ENCODE measurements around the gene GRAMD1A. TPM values are rescaled to one million over a fixed set of nuclear protein-coding genes. Genes with fewer than 3 reads are reported as not detected.
"Not testable (repeated sequence)": the region's sequence is repeated elsewhere in the genome, so short reads cannot be mapped to it uniquely, and the experiment has no call there.

GRAMD1A gene
- total RNA-seq, 1 experiment from 2014 or later = 32.8 TPM

DNA sequence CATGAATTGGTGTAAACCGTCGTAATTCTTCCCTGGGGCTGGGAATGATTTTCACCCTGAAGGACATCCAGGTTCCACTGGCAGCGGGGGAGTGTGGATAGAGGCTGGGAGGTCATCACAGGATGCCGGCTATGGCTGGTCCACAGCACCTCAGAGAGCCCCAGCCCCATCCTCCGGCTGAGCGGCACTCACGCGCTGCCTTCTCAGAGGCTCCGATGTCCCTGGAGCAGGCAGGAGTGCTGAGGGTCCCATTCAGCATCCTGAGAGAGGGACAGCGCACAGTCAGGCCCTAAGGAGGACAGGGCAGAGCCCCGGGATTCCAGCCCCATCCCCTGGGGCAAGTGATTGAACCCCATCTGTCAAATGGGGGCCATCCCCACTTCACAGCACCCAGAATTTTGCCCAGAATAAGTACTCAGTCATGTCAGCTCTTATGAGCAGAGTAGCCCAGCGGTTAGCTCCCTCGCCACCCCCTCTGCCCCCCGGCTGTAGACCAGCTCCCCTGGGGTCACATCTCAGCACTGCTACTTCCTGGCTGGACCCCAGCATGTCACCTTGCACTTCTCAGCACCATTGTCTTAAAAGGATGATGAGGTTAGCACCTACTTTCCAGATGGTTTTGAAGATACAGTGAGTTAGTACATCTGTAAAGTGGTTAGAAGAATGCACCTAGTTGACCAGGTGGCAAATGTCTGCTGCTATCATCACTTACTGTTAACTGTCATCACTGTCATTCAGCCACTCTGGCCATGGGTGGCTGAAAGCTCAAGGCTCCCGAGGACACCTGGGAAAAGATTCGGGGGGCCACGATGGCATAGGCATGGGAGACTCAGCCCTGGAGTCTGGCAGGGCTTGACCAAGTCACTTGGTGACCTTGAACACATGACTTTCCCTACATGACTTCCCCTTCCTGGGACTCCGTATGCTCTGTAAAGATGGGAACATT is 11.9 kb downstream of the GRAMD1A start:
- in situ Hi-C loops (cut with HindIII; ENCODE audit: low pct_unique_long_range_greater_than_20kb, low sequenced_read_pairs) = no loop called here
- no peak for DNase-seq (ENCODE audit: low read depth)

DNA sequence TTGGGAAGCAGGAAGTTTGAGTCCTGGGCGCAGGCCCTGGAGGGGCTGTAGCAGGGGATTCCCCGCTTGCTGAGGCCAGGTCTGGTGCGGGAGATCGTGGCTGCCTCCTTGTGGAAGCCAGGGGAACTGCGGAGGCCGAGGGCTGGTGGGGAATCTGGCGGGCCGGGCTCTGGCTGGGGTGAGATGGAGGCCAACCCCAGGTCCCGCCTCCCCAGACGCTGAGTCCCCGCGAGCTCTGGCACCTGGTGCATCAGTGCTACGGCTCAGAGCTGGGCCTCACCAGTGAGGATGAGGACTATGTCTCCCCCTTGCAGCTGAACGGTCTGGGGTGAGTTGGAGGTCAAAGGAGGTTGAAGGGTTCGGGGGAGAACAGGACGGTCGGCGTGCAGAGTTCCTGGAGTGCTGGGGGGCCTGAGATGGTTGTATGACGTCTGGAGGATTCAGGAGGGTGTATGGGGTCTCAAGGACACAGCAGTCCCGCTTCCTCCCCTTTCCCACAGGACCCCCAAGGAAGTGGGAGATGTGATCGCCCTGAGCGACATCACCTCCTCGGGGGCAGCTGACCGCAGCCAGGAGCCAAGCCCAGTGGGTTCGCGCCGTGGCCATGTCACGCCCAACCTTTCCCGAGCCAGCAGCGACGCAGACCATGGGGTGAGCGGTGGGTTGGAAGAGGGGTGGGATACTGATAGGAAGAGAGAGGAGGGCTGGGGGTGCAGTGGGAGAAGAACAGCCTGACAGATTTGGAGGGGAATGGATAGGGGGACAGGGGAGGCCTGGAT is 13.1 kb downstream of the GRAMD1A start:
- DNase-seq (ENCODE audit: low read depth) = peak; percentile 62
- in situ Hi-C loops (cut with HindIII; ENCODE audit: low pct_unique_long_range_greater_than_20kb, low sequenced_read_pairs) = no loop called here

- in situ Hi-C loops (cut with HindIII; ENCODE audit: low pct_unique_long_range_greater_than_20kb, low sequenced_read_pairs) = no loop called here
These were observed 14.0 kb downstream of the GRAMD1A start for GRCh38 chr19:35013820-35014754.

DNA sequence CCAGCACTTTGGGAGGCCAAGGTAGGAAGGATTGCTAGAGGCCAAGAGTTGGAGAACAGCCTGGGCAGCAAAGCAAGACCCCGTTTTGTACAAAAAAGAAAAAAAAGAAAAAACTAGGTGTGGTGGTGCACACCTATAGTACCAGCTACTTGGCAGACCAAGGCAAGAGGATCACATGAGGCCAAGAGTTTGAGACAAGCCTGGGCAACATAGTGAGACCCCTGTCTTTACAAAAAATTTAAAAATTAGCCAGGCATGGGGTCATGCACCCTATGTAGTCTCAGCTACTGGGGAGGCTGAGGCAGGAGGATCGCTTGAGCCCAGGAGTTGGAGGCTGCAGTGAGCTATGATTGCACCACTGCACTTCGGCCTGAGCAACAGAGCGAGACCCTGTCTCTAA is 14.7 kb downstream of the GRAMD1A start:
- DNase-seq (ENCODE audit: low read depth); in situ Hi-C loops (cut with HindIII; ENCODE audit: low pct_unique_long_range_greater_than_20kb, low sequenced_read_pairs): not testable (repeated sequence)

More at GRCh38 chr19:35013820-35014754, 14.0 kb downstream of the GRAMD1A start:
- no peak for DNase-seq (ENCODE audit: low read depth)

GRCh38 chr19:35015270-35015953 is 15.3 kb downstream of the GRAMD1A start:
- in situ Hi-C loops (cut with HindIII; ENCODE audit: low pct_unique_long_range_greater_than_20kb, low sequenced_read_pairs) = no loop called here

DNA sequence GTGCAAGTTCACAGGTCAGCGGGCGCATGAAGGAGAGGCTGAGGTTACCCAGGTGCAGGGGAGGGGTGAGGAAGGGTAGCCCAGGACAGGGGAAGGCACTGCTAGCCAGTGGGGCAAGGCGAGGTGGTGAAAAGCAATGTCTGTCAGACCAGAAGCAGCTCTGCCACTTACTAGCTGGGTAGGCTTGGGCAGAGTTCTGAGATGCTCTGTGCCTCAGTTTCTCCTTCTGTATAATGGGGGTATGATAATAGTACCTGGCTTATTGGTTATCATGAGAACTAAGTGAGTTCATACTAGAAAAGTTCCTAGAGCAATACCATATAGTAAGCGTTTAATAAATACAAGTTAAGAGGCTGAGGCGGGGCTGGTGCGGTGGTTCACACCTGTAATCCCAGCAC is 15.8 kb downstream of the GRAMD1A start:
- no peak for DNase-seq (ENCODE audit: low read depth)
- in situ Hi-C loops (cut with HindIII; ENCODE audit: low pct_unique_long_range_greater_than_20kb, low sequenced_read_pairs) = no loop called here

More at GRCh38 chr19:35015270-35015953, 15.3 kb downstream of the GRAMD1A start:
- no peak for DNase-seq (ENCODE audit: low read depth)

GRCh38 chr19:35017507-35017906 is 17.4 kb downstream of the GRAMD1A start:
- DNase-seq (ENCODE audit: low read depth) = no peak
- in situ Hi-C loops (cut with HindIII; ENCODE audit: low pct_unique_long_range_greater_than_20kb, low sequenced_read_pairs) = no loop called here

DNA sequence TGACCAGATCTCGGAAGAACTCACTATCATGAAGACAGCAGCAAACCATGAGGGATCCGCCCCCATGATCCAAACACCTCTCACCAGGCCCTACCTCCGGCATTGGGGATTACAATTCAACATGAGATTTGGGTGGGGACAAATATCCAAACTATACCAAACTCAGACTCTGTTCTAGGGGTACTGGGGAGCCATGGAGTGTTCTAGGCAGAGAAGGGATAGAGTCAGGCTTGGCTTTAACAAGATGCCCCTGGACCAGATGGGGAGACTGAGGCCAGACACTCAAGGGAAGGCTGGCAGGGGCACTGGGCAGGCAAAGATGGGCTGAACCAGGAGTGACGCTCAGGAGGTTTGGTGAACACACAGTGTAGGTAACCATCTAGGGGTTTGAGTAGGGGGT is 18.3 kb downstream of the GRAMD1A start:
- in situ Hi-C loops (cut with HindIII; ENCODE audit: low pct_unique_long_range_greater_than_20kb, low sequenced_read_pairs) = no loop called here
- no peak for DNase-seq (ENCODE audit: low read depth)

DNA sequence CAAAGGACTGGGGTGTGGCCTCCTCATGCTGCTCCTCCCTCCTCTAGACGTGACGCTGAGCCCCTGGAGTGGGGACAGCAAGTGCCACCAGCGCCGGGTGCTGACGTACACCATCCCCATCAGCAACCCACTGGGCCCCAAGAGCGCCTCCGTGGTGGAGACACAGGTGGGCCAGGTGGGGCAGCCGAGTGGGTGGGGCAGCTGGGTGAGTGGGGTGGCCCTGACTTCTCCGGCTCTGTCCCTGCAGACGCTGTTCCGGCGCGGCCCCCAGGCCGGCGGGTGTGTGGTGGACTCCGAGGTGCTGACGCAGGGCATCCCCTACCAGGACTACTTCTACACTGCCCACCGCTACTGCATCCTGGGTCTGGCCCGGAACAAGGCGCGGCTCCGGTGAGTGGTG is 19.0 kb downstream of the GRAMD1A start:
- DNase-seq (ENCODE audit: low read depth) = no peak
- in situ Hi-C loops (cut with HindIII; ENCODE audit: low pct_unique_long_range_greater_than_20kb, low sequenced_read_pairs) = no loop called here

GRCh38 chr19:35021016-35021415 is 20.9 kb downstream of the GRAMD1A start:
- in situ Hi-C loops (cut with HindIII; ENCODE audit: low pct_unique_long_range_greater_than_20kb, low sequenced_read_pairs) = no loop called here
- DNase-seq (ENCODE audit: low read depth) = no peak

GRCh38 chr19:35021596-35021995 is 21.5 kb downstream of the GRAMD1A start:
- no peak for DNase-seq (ENCODE audit: low read depth)
- in situ Hi-C loops (cut with HindIII; ENCODE audit: low pct_unique_long_range_greater_than_20kb, low sequenced_read_pairs) = no loop called here

- DNase-seq (ENCODE audit: low read depth) = no peak
- in situ Hi-C loops (cut with HindIII; ENCODE audit: low pct_unique_long_range_greater_than_20kb, low sequenced_read_pairs) = no loop called here
These were observed 22.3 kb downstream of the GRAMD1A start for GRCh38 chr19:35022460-35022859.

- DNase-seq (ENCODE audit: low read depth) = no peak
- in situ Hi-C loops (cut with HindIII; ENCODE audit: low pct_unique_long_range_greater_than_20kb, low sequenced_read_pairs) = no loop called here
These were observed 23.3 kb downstream of the GRAMD1A start for GRCh38 chr19:35023428-35023827.

- no peak for DNase-seq (ENCODE audit: low read depth)
- in situ Hi-C loops (cut with HindIII; ENCODE audit: low pct_unique_long_range_greater_than_20kb, low sequenced_read_pairs) = no loop called here
These were observed 24.0 kb downstream of the GRAMD1A start for GRCh38 chr19:35024095-35024494.

DNA sequence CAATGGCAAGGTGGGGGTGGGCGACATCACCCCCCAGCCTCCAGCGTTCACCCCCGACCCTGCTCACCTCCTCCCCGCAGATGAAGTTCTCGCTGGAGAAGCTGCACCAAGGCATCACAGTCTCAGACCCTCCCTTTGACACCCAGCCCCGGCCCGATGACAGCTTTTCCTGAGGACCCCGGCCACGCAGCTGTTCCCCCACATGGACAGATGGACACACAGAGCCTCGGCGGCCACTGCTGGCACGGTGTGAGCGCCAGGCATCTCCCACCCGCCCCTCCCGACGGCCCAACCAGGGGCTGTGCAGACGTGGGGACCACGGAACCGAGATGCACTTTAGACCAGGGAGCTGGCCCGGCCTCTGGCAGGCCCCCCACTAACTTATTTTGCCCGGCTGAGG is 25.8 kb downstream of the GRAMD1A start:
- DNase-seq (ENCODE audit: low read depth) = no peak
- in situ Hi-C loops (cut with HindIII; ENCODE audit: low pct_unique_long_range_greater_than_20kb, low sequenced_read_pairs) = no loop called here

- in situ Hi-C loops (cut with HindIII; ENCODE audit: low pct_unique_long_range_greater_than_20kb, low sequenced_read_pairs) = no loop called here
- no peak for DNase-seq (ENCODE audit: low read depth)
These were observed 26.3 kb downstream of the GRAMD1A start for GRCh38 chr19:35026418-35026817.

GRCh38 chr19:35027009-35027408 is 26.9 kb downstream of the GRAMD1A start:
- no peak for DNase-seq (ENCODE audit: low read depth)
- in situ Hi-C loops (cut with HindIII; ENCODE audit: low pct_unique_long_range_greater_than_20kb, low sequenced_read_pairs) = no loop called here

Measured in Caki2 (cell line).